HepG2 (cell line): ENCODE data around the gene ENTPD7. TPM values are rescaled to one million over a fixed set of nuclear protein-coding genes. Genes with fewer than 3 reads are reported as not detected.

Experiments
- ATAC-seq: fragments of 200-7000 bp; cut with Tn5 transposase; 3 replicates; pipeline ENCODE4 v1.9.1; 2020; ENCODE audit warnings: mild to moderate bottlenecking, moderate library complexity
- BruUV-seq: library from RNA; stranded (reverse); fragments of 400-500 nt; replicated peaks from 2 replicates; lab custom pipeline; 2021; lab: Mats Ljungman, UMichigan
- CTCF ChIA-PET: fragments of 300-600 bp; formaldehyde crosslinking; extraction: SDS; loops from one replicate; lab custom pipeline; 2021; ENCODE audit warnings: low total read pairs, inconsistent platforms, low intra/inter-chr PET ratio; lab: Yijun Ruan, JAX
- POLR2A ChIA-PET: fragments of 350-600 bp; sonication (Branson Sonifier 250); formaldehyde crosslinking; loops from one replicate; lab custom pipeline; 2020; ENCODE audit warnings: antibody characterized with exemption, inconsistent platforms; lab: Yijun Ruan, JAX
- DNase-seq: peaks from one replicate; pipeline ENCODE4 v3.0.0-alpha.2; 2015; ENCODE audit warnings: low spot score
- FAIRE-seq: peaks from 3 replicates; lab custom pipeline; 2011; peaks lifted over from hg19 to GRCh38; lab: Jason Lieb, UNC
- H2AFZ ChIP-seq: one replicate; pipeline ENCODE4 v1.6.1; 2011; ENCODE audit warnings: low read length, inconsistent platforms
- H3K27ac ChIP-seq: fragments of 300-600 bp; 3 replicates; pipeline ENCODE4 v1.8.0; 2011; ENCODE audit warnings: mixed run types, mild to moderate bottlenecking, mixed read lengths, low read length, inconsistent platforms; ENCODE audit not compliant: insufficient read depth; ENCODE audit errors: extremely low read length
- H3K27me3 ChIP-seq, 2 experiments: fragments of 200-600 bp in 1 of 2; 2 replicates in 1 of 2; 3 replicates in 1 of 2; pipeline versions ENCODE4 v1.6.0 to v1.8.0; 2011; ENCODE audit warnings: low read length in 2 of 2, mild to moderate bottlenecking in 2 of 2, moderate library complexity in 2 of 2, inconsistent platforms in 1 of 2; ENCODE audit not compliant: insufficient read depth in 2 of 2, control insufficient read depth in 1 of 2
- H3K36me3 ChIP-seq, 2 experiments: fragments of 200-600 bp in 1 of 2; replicated peaks in 1 of 2; 2 replicates in 1 of 2; 3 replicates in 1 of 2; pipeline versions ENCODE4 v1.5.1 to v1.8.0; 2011; ENCODE audit warnings: low read length in 2 of 2, inconsistent platforms in 1 of 2; ENCODE audit not compliant: insufficient read depth in 2 of 2, control insufficient read depth in 1 of 2
- H3K4me1 ChIP-seq: 2 replicates; pipeline ENCODE4 v1.5.1; 2012; ENCODE audit warnings: low read length, inconsistent platforms; ENCODE audit not compliant: insufficient read depth
- H3K4me2 ChIP-seq: 2 replicates; pipeline ENCODE4 v1.6.0; 2011; ENCODE audit warnings: low read depth, low read length, inconsistent platforms
- H3K4me3 ChIP-seq, 3 experiments: fragments of 200-600 bp in 1 of 3; sonication (generic), shearing (Covaris generic) in 1 of 3; replicated peaks in 1 of 3; 2 replicates each; pipeline ENCODE4 v1.5.1; 2011 to 2016; ENCODE audit warnings: low read length in 3 of 3, inconsistent platforms in 2 of 3, low read depth in 2 of 3, mild to moderate bottlenecking in 2 of 3, control low read depth in 1 of 3, mixed read lengths in 1 of 3; ENCODE audit not compliant: insufficient read depth in 1 of 3
- H3K79me2 ChIP-seq: one replicate; pipeline ENCODE4 v1.6.1; 2011; ENCODE audit warnings: low read length, inconsistent platforms; ENCODE audit not compliant: insufficient read depth
- H3K9ac ChIP-seq: 2 replicates; pipeline ENCODE4 v1.6.0; 2011; ENCODE audit warnings: mild to moderate bottlenecking, low read depth, low read length, inconsistent platforms; ENCODE audit not compliant: insufficient read depth
- H3K9me3 ChIP-seq: 2 replicates; pipeline ENCODE4 v1.5.1; 2012; ENCODE audit warnings: mild to moderate bottlenecking, low read length
- H4K20me1 ChIP-seq: 2 replicates; pipeline ENCODE4 v1.6.0; 2011; ENCODE audit warnings: inconsistent platforms, mild to moderate bottlenecking, low read length, moderate library complexity; ENCODE audit not compliant: insufficient read depth
- ISL2 ChIP-seq: sonication (generic); formaldehyde crosslinking; IDR thresholded peaks from 2 replicates; pipeline ENCODE4 v1.5.0; 2020; ENCODE audit warnings: missing genetic modification reagents
- ISX ChIP-seq: sonication (generic); formaldehyde crosslinking; conservative IDR thresholded peaks from 2 replicates; pipeline ENCODE4 v1.5.0; 2020; ENCODE audit warnings: missing genetic modification reagents
- MAFF ChIP-seq: IDR thresholded peaks from 2 replicates; pipeline ENCODE4 v1.6.1; 2011; ENCODE audit warnings: low read depth, low read length, improper control_type of control experiment
- MAZ ChIP-seq, 2 experiments: sonication (generic) in 1 of 2; formaldehyde crosslinking in 1 of 2; IDR thresholded peaks; 2 replicates each; pipeline versions ENCODE4 v1.5.0 to v1.6.1; 2012 to 2020; ENCODE audit warnings: low read depth in 2 of 2, mild to moderate bottlenecking in 2 of 2, borderline replicate concordance in 1 of 2, improper control_type of control experiment in 1 of 2, low read length in 1 of 2, missing genetic modification reagents in 1 of 2, moderate library complexity in 1 of 2
- RAD51 ChIP-seq: fragments of 450-650 bp; IDR thresholded peaks from 2 replicates; pipeline ENCODE4 v1.6.1; 2016; ENCODE audit warnings: borderline replicate concordance
- SIX4 ChIP-seq: sonication (generic); formaldehyde crosslinking; IDR thresholded peaks from 2 replicates; pipeline ENCODE4 v1.4.0; 2020; ENCODE audit warnings: missing genetic modification reagents
- TOPORS ChIP-seq: sonication (generic); formaldehyde crosslinking; IDR thresholded peaks from 2 replicates; pipeline ENCODE4 v1.8.0; 2023; ENCODE audit warnings: mild to moderate bottlenecking, missing genetic modification reagents
- YY1 ChIP-seq: IDR thresholded peaks from 2 replicates; pipeline ENCODE4 v1.6.1; 2011; ENCODE audit warnings: low read length, low read depth, moderate library complexity, mild to moderate bottlenecking; ENCODE audit not compliant: insufficient read depth, insufficient replicate concordance
- ZFP1 ChIP-seq: IDR thresholded peaks from 2 replicates; pipeline ENCODE4 v1.6.1; 2016
- ZKSCAN1 ChIP-seq: fragments of 150-350 bp; IDR thresholded peaks from 2 replicates; pipeline ENCODE4 v1.6.1; 2014; ENCODE audit warnings: low read length
- ZNF432 ChIP-seq: sonication (generic); formaldehyde crosslinking; IDR thresholded peaks from 2 replicates; pipeline ENCODE4 v1.5.0; 2020; ENCODE audit warnings: missing genetic modification reagents, mild to moderate bottlenecking, borderline replicate concordance
- WGBS: methylation state at CpG from one replicate; pipeline ENCODE4 v1.1.6; 2017; ENCODE audit warnings: low lambda C conversion rate; 5-methylcytosine and 5-hydroxymethylcytosine counted together
- in situ Hi-C: cut with HindIII; loops from 2 replicates; pipeline ENCODE4 v1.10.0; 2017; ENCODE audit warnings: low pct_unique_long_range_greater_than_20kb; ENCODE audit not compliant: extremely low pct_ligation_motif_present
- intact Hi-C: fragments of 100-400 bp; cut with micrococcal nuclease; formaldehyde crosslinking; loops from one replicate; pipeline ENCODE4 v1.10.0; 2022; ENCODE audit not compliant: unreplicated experiment
- polyA plus RNA-seq, 8 experiments: library from polyadenylated mRNA; depleted of rRNA in 3 of 8; stranded (reverse) in 7 of 8; unstranded in 1 of 8; fragments of >200 nt; fragmentation: Illumina TruSeq in 4 of 8; extraction: Trizol in 4 of 8; gene quantifications; 2 replicates each; pipeline versions ENCODE4 v1.2.1 to v1.2.3, GENCODE V29; 2011 to 2016; ENCODE audit warnings: low read depth in 4 of 8, missing spikeins in 1 of 8, mixed read lengths in 1 of 8; ENCODE audit not compliant: insufficient read depth in 1 of 8
- total RNA-seq, 5 experiments: library from RNA; depleted of rRNA; stranded (reverse); fragments of >200 nt; fragmentation: Illumina TruSeq; extraction: Trizol; gene quantifications; 2 replicates each; pipeline ENCODE4 v1.2.3, GENCODE V29; 2016; ENCODE audit warnings: low read depth in 1 of 5
- TF ChIP-seq, protein P1 (sequence below): IDR thresholded peaks from 2 replicates; pipeline ENCODE4 v1.6.1; 2016; ENCODE audit warnings: control low read depth
- TF ChIP-seq, protein P2 (sequence below): sonication (generic); formaldehyde crosslinking; IDR thresholded peaks from 2 replicates; pipeline ENCODE4 v1.8.1; 2023; ENCODE audit warnings: mild to moderate bottlenecking, missing genetic modification reagents

ENTPD7 gene
- total and polyA plus RNA-seq, 2 of the 13 experiments (the other 11 are each of a cell fraction or from before 2014, with no cell fraction given) = 7.6 to 36.5 TPM

- TF ChIP-seq TOPORS (CRISPR knock-in tag) = no peak
- no peak for TF ChIP-seq RAD51
These were observed 4.7 kb upstream of the ENTPD7 start (continued) for GRCh38 chr10:99654390-99655175.

- intact Hi-C loops (no loop called here), in situ Hi-C loops (no loop called here)
- WGBS = 0% methylated on average over 1 of the region's 1 CpG
- ATAC-seq = no peak
- peaks cover 24% of the 10 kb centered on the region for H3K4me1 ChIP-seq
- H4K20me1 ChIP-seq = no peaks in the 10 kb centered on the region
- CTCF ChIA-PET = no interaction called here
- no peak for FAIRE-seq
- POLR2A ChIA-PET = no interaction called here
- no peak overlapping the region for H3K9ac ChIP-seq
- H3K36me3 ChIP-seq = no peaks in the 10 kb centered on the region
- no peak overlapping the region for H2AFZ ChIP-seq
- DNase-seq = no peak
- H3K4me3 ChIP-seq = no peak overlapping the region
- BruUV-seq = no TSS peak
- H3K79me2 ChIP-seq = peaks cover 14% of the 10 kb centered on the region
- H3K27me3 ChIP-seq = no peaks in the 10 kb centered on the region; a peak in 1 of 5 replicates
- H3K27ac ChIP-seq = no peak overlapping the region
- H3K9me3 ChIP-seq = no peaks in the 10 kb centered on the region
- H3K4me2 ChIP-seq = no peak overlapping the region
- no peak for TF ChIP-seq MAZ (IDR thresholded peaks at IDR 0.05; ENCODE audit: borderline replicate concordance, low read depth, low read length)
- TF ChIP-seq MAZ (CRISPR knock-in tag; IDR thresholded peaks at IDR 0.05; ENCODE audit: low read depth) = no peak
- TF ChIP-seq ZFP1 (CRISPR knock-in tag) = no peak
- no peak for TF ChIP-seq ISX (CRISPR knock-in tag)
- no peak for TF ChIP-seq YY1
- TF ChIP-seq ZKSCAN1 = no peak
- TF ChIP-seq ISL2 (CRISPR knock-in tag) = no peak
- no peak for TF ChIP-seq ZNF432
- TF ChIP-seq, protein P1, sequence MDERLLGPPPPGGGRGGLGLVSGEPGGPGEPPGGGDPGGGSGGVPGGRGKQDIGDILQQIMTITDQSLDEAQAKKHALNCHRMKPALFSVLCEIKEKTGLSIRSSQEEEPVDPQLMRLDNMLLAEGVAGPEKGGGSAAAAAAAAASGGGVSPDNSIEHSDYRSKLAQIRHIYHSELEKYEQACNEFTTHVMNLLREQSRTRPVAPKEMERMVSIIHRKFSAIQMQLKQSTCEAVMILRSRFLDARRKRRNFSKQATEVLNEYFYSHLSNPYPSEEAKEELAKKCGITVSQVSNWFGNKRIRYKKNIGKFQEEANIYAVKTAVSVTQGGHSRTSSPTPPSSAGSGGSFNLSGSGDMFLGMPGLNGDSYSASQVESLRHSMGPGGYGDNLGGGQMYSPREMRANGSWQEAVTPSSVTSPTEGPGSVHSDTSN (CRISPR knock-in tag) = no peak
- TF ChIP-seq, protein P2, sequence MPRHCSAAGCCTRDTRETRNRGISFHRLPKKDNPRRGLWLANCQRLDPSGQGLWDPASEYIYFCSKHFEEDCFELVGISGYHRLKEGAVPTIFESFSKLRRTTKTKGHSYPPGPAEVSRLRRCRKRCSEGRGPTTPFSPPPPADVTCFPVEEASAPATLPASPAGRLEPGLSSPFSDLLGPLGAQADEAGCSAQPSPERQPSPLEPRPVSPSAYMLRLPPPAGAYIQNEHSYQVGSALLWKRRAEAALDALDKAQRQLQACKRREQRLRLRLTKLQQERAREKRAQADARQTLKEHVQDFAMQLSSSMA (CRISPR knock-in tag) = no peak
- TF ChIP-seq MAFF = no peak
- no peak for TF ChIP-seq SIX4 (CRISPR knock-in tag)
These were observed 2.9 kb upstream of the ENTPD7 start for GRCh38 chr10:99656199-99657064.
